Smooth muscle cell (in vitro differentiated cells): ENCODE data around the gene SDCCAG8. TPM values are rescaled to one million over a fixed set of nuclear protein-coding genes. Genes with fewer than 3 reads are reported as not detected.
"Not testable (repeated sequence)": the region's sequence is repeated elsewhere in the genome, so short reads cannot be mapped to it uniquely, and the experiment has no call there.

Source experiments
- DNase-seq: peaks from one replicate; lab custom pipeline; 2025; ENCODE audit not compliant: unreplicated experiment; lab: John Stamatoyannopoulos, UW
- H2AFZ ChIP-seq: fragments of 200-600 bp; sonication (generic); 2 replicates; pipeline ENCODE4 v1.6.0; 2016; ENCODE audit warnings: antibody characterized with exemption, low read depth, mild to moderate bottlenecking
- H3F3A ChIP-seq: fragments of 200-600 bp; sonication (generic); 2 replicates; pipeline ENCODE4 v1.6.0; 2017; ENCODE audit warnings: antibody characterized with exemption, low read depth
- H3K27ac ChIP-seq: fragments of 200-600 bp; sonication (generic); 2 replicates; pipeline ENCODE4 v1.5.1; 2016; ENCODE audit warnings: low read depth, mild to moderate bottlenecking
- H3K27me3 ChIP-seq: fragments of 200-600 bp; sonication (generic); 2 replicates; pipeline ENCODE4 v1.6.1; 2016; ENCODE audit warnings: low read depth, mild to moderate bottlenecking
- H3K36me3 ChIP-seq: fragments of 200-600 bp; sonication (generic); 2 replicates; pipeline ENCODE4 v1.5.1; 2016; ENCODE audit warnings: low read depth
- H3K4me1 ChIP-seq: fragments of 200-600 bp; sonication (generic); 2 replicates; pipeline ENCODE4 v1.5.1; 2016; ENCODE audit warnings: low read depth
- H3K4me2 ChIP-seq: fragments of 200-600 bp; sonication (generic); 2 replicates; pipeline ENCODE4 v1.6.0; 2016; ENCODE audit warnings: mild to moderate bottlenecking
- H3K4me3 ChIP-seq: fragments of 200-600 bp; sonication (generic); 2 replicates; pipeline ENCODE4 v1.5.1; 2016; ENCODE audit warnings: mild to moderate bottlenecking
- H3K79me2 ChIP-seq: fragments of 200-600 bp; sonication (generic); 2 replicates; pipeline ENCODE4 v1.6.0; 2016; ENCODE audit warnings: low read depth, mild to moderate bottlenecking
- H3K9ac ChIP-seq: fragments of 200-600 bp; sonication (generic); 2 replicates; pipeline ENCODE4 v1.6.0; 2016; ENCODE audit warnings: low read depth
- H3K9me3 ChIP-seq: fragments of 200-600 bp; sonication (generic); replicated peaks from 2 replicates; pipeline ENCODE4 v1.5.1; 2016; ENCODE audit warnings: low read depth
- H4K20me1 ChIP-seq: fragments of 200-600 bp; sonication (generic); 2 replicates; pipeline ENCODE4 v1.6.0; 2016; ENCODE audit warnings: low read depth
- WGBS: methylation state at CpG from one replicate; pipeline ENCODE4 v1.1.7; 2016; ENCODE audit warnings: low lambda C conversion rate; 5-methylcytosine and 5-hydroxymethylcytosine counted together
- polyA plus RNA-seq: library from polyadenylated mRNA; unstranded; fragments of >200 nt; fragmentation: Nextera tagmentation; extraction: Ambion mirVana; gene quantifications from 2 replicates; pipeline ENCODE4 v1.2.1, GENCODE V29; 2016
- total RNA-seq: library from RNA; depleted of rRNA; stranded (reverse); fragments of >200 nt; gene quantifications from 2 replicates; pipeline ENCODE4 v1.2.3, GENCODE V29; 2014
- TF ChIP-seq, protein P1 (sequence below): fragments of 200-600 bp; sonication (generic); IDR thresholded peaks from 2 replicates; pipeline ENCODE4 v1.5.1; 2017; ENCODE audit warnings: borderline replicate concordance, mild to moderate bottlenecking, antibody characterized with exemption; ENCODE audit not compliant: insufficient read depth, poor library complexity, severe bottlenecking

The SDCCAG8 gene
- 32.5 and 33.4 TPM in 2 replicates for total RNA-seq
- 30.9 and 33.0 TPM in 2 replicates for polyA plus RNA-seq

DNA sequence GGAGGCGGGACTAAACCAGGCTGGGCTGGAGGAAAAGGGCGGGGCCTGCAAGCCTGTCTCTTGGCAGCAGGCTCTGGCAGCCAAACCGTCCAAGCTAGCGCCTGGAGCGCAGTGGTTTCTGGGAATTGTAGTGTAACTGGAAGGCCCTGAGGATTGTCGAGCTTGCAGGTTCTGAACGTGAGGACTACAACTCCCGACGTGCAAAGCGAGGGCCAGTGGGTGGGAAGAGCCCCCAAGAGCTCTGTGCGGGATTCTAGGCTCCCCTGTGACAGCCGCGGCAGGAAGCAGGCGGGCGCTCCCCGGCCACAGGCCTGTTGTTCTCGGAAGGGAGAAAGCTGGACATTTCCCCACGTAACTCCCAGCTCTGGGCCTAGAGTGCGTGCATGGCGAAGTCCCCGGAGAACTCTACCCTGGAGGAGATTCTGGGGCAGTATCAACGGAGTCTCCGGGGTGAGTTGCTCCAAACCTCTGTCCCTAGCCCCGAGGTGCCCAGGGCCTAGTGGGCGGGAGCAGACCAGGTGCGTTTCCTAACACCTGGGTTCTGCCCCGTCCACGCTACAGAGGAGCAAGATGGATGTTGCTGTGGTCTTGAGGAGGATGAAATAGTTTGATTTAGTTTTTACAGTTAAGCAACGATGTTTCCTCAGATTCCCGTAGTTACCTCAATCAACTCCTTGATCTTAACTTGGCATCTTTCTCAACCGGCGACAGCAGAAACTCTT is at the start of gene SDCCAG8:
TSS of gene SDCCAG8 (plus strand) at position 251 of the 722 bp plus-strand sequence. CDS start at position 384, 133 bp downstream.
- Histone ChIP-seq H3K36me3 (no peaks in the 10 kb centered on the region), H3K27me3 (no peaks in the 10 kb centered on the region), H3K27ac (peak within 1 kb of the TSS; percentile 81), H3K79me2 (peaks cover 89% of the 10 kb centered on the region), H4K20me1 (peaks cover 30% of the 10 kb centered on the region), H3K9me3 (no peaks in the 10 kb centered on the region), H3K4me1 (peaks cover 33% of the 10 kb centered on the region), H2AFZ (peak within 1 kb of the TSS; percentile 77), H3K4me2 (peak within 1 kb of the TSS; percentile 91), H3K9ac (peak within 1 kb of the TSS; percentile 72), H3K4me3 (peak within 1 kb of the TSS; percentile 97), H3F3A (no peaks in the 10 kb centered on the region)
- WGBS: 5% methylated on average over 32 of the region's 32 CpGs
- peak; percentile 84 for DNase-seq
- TF ChIP-seq, protein P1, sequence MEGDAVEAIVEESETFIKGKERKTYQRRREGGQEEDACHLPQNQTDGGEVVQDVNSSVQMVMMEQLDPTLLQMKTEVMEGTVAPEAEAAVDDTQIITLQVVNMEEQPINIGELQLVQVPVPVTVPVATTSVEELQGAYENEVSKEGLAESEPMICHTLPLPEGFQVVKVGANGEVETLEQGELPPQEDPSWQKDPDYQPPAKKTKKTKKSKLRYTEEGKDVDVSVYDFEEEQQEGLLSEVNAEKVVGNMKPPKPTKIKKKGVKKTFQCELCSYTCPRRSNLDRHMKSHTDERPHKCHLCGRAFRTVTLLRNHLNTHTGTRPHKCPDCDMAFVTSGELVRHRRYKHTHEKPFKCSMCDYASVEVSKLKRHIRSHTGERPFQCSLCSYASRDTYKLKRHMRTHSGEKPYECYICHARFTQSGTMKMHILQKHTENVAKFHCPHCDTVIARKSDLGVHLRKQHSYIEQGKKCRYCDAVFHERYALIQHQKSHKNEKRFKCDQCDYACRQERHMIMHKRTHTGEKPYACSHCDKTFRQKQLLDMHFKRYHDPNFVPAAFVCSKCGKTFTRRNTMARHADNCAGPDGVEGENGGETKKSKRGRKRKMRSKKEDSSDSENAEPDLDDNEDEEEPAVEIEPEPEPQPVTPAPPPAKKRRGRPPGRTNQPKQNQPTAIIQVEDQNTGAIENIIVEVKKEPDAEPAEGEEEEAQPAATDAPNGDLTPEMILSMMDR: no peak

DNA sequence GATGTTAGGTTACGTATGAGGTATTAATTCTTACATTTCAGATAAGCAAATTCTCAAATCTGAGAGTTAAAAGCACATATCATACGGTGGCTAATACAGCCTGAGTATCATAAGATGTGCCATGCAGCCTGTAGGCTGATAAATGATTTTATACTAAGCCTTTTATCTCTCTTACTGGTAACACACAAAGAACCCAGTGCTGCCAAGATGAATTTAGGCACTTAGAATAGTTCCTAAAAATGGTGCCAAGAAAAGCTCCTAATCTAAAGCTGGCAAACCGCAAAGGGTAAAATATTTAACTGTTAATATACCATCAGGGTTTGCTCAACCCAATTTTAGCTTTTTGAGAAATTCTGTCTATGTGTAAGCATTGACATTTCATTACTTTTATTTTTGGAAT is 43.9 kb upstream of the SDCCAG8 start:
- H3K4me3 ChIP-seq, DNase-seq, H3F3A ChIP-seq, H2AFZ ChIP-seq, H3K4me1 ChIP-seq, H3K9ac ChIP-seq, H3K36me3 ChIP-seq, H3K27me3 ChIP-seq, H3K9me3 ChIP-seq, H3K4me2 ChIP-seq: not testable (repeated sequence)
- H3K27ac ChIP-seq: peak overlapping the region; percentile 67
- WGBS: 45% methylated on average over 3 of the region's 3 CpGs
- H4K20me1 ChIP-seq: peaks cover 26% of the 10 kb centered on the region
- peaks cover 55% of the 10 kb centered on the region for H3K79me2 ChIP-seq

DNA sequence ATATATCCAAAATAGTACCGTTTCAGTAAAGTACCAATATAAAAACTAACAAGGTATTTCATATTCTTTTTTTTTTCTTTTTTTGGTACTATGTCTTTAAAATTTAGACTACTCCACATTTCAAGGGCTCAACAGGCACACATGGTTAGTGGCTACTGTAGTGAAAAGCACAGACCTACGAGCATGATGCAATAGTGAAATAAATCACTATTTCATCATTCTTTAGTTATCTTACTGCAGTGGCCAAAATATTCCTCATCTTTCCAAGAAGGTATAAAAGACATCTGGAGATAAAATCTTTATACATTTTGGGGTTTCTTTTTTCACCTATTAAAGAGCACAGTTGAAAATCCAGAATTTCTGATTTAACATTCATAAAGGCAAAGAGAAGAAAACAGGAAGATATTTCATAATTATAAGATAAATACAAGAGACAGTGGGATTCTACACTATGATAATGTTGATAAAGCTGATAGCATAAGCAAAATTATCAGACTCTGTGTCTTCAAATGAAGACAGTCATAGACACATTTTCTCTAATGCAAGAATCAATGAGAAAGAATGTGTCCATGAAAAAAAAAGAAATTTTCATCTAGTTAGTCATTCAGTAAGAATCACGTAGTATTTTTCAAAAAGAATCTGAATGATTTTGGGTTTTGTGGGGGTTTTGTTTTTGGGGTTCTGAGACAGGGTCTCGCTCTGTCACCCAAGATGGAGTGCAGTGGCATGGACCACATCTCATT is 42.6 kb upstream of the SDCCAG8 start:
- Histone ChIP-seq H2AFZ (no peak overlapping the region), H3K9me3 (no peaks in the 10 kb centered on the region), H3K4me1 (peaks cover 3% of the 10 kb centered on the region), H3K27me3 (no peaks in the 10 kb centered on the region), H3K4me2 (peak overlapping the region; percentile 69), H3K9ac (no peak overlapping the region), H3K36me3 (no peaks in the 10 kb centered on the region), H4K20me1 (peaks cover 38% of the 10 kb centered on the region), H3K79me2 (peaks cover 65% of the 10 kb centered on the region), H3K4me3 (no peak overlapping the region), H3F3A (peaks cover 15% of the 10 kb centered on the region), H3K27ac (peak overlapping the region; percentile 67)
- no peak for DNase-seq
- WGBS: 60% methylated on average over 4 of the region's 4 CpGs
- TF ChIP-seq, protein P1: no peak

DNA sequence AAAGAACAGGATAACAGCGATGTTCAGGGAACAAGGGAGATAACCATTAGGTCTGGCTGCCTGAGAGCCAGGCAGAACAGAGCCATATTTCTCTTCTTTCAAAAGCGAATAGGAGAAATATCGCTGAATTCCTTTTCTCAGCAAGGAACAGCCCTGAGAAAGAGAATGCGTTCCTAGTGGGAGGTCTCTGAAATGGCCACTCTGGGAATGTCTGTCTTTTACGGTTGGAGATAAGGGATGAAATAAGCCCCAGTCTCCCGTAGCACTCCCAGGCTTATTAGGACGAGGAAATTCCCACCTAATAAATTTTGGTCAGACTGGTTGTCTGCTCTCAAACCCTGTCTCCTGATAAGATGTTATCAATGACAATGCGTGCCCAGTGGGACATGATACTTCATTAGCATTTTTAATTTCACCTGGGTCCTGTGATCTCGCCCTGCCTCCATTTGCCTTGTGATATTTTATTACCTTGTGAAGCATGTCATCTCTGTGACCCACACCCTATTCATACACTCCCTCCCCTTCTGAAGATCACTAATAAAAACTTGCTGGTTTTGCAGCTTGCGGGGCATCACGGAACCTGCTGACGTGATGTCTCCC is 40.5 kb upstream of the SDCCAG8 start:
- H3K4me3 ChIP-seq, DNase-seq, H3K9ac ChIP-seq, H3K27me3 ChIP-seq, H3K36me3 ChIP-seq, H3K27ac ChIP-seq, H3K9me3 ChIP-seq, H3K4me1 ChIP-seq, H3K4me2 ChIP-seq, H2AFZ ChIP-seq: not testable (repeated sequence)
- WGBS: 56% methylated on average over 12 of the region's 12 CpGs
- H3K79me2 ChIP-seq: peaks cover 74% of the 10 kb centered on the region
- H3F3A ChIP-seq: peaks cover 32% of the 10 kb centered on the region
- H4K20me1 ChIP-seq: peaks cover 60% of the 10 kb centered on the region
